Stimulated activated effector memory CD8-positive, alpha-beta T cell treated with anti-CD3 and anti-CD28 coated beads, Interleukin-12 subunit alpha, Interleukin-12 subunit beta, amount 100 ng/mL, for 72 hours (primary cell): ENCODE data around the gene ADAMTS6.
"Not testable (repeated sequence)": the region's sequence is repeated elsewhere in the genome, so short reads cannot be mapped to it uniquely, and the experiment has no call there.

Experiments used
- ATAC-seq: fragments of 150-1000 bp; cut with Tn5 transposase; 2 replicates; pipeline ENCODE4 v1.10.0; 2021
- DNase-seq, 2 donors: peaks; one replicate each; pipeline ENCODE4 v3.0.0; 2021 to 2022; ENCODE audit warnings: low spot score in 2 of 2
- H3K27ac Mint-ChIP-seq: one replicate; pipeline ENCODE4 v1.8.0; 2022; ENCODE audit warnings: mild to moderate bottlenecking, mixed read lengths
- H3K36me3 Mint-ChIP-seq: one replicate; pipeline ENCODE4 v1.8.0; 2022; ENCODE audit warnings: mild to moderate bottlenecking, mixed read lengths
- H3K4me1 Mint-ChIP-seq: one replicate; pipeline ENCODE4 v1.8.0; 2022; ENCODE audit warnings: mixed read lengths
- H3K4me3 Mint-ChIP-seq: one replicate; pipeline ENCODE4 v1.8.0; 2022; ENCODE audit warnings: mild to moderate bottlenecking, mixed read lengths
- H3K9me3 Mint-ChIP-seq: one replicate; pipeline ENCODE4 v1.8.0; 2022; ENCODE audit warnings: mixed read lengths

Gene ADAMTS6

GRCh38 chr5:65481635-65482295 is at the start of gene ADAMTS6:
ADAMTS6 (minus strand) TSS chr5:65481920; CDS start chr5:65473673, 8,247 bp downstream.
- DNase-seq (peak; percentile 55 to 81), ATAC-seq (peak; percentile 94)
- H3K9me3 Mint-ChIP-seq = no peaks in the 10 kb centered on the region
- H3K36me3 Mint-ChIP-seq = peaks cover 6% of the 10 kb centered on the region
- H3K27ac Mint-ChIP-seq = peak within 1 kb of the TSS; percentile 74
- peaks cover 20% of the 10 kb centered on the region for H3K4me1 Mint-ChIP-seq
- H3K4me3 Mint-ChIP-seq = no peak within 1 kb of the TSS

GRCh38 chr5:65530904-65531303 is 49.2 kb upstream of the ADAMTS6 start:
- Mint-ChIP-seq H3K4me1 (no peaks in the 10 kb centered on the region), H3K4me3 (no peak overlapping the region), H3K36me3 (peaks cover 47% of the 10 kb centered on the region), H3K9me3 (no peaks in the 10 kb centered on the region), H3K27ac (no peak overlapping the region)
- ATAC-seq = no peak
- DNase-seq = no peak

GRCh38 chr5:65525726-65526125 is 44.0 kb upstream of the ADAMTS6 start:
- Mint-ChIP-seq H3K4me1 (no peaks in the 10 kb centered on the region), H3K36me3 (peaks cover 66% of the 10 kb centered on the region), H3K27ac (no peak overlapping the region), H3K4me3 (no peak overlapping the region), H3K9me3 (no peaks in the 10 kb centered on the region)
- ATAC-seq = no peak
- DNase-seq = no peak

- H3K36me3 Mint-ChIP-seq = no peaks in the 10 kb centered on the region
- no peak overlapping the region for H3K4me3 Mint-ChIP-seq
These were observed 30.6 kb upstream of the ADAMTS6 start for GRCh38 chr5:65512170-65512937.

GRCh38 chr5:65508978-65509377 is 27.3 kb upstream of the ADAMTS6 start:
- no peak overlapping the region for H3K27ac Mint-ChIP-seq
- no peaks in the 10 kb centered on the region for H3K36me3 Mint-ChIP-seq
- H3K9me3 Mint-ChIP-seq = no peaks in the 10 kb centered on the region
- H3K4me3 Mint-ChIP-seq = no peak overlapping the region
- DNase-seq = no peak
- no peak for ATAC-seq
- no peaks in the 10 kb centered on the region for H3K4me1 Mint-ChIP-seq

More at GRCh38 chr5:65512170-65512937, 30.6 kb upstream of the ADAMTS6 start:
- no peaks in the 10 kb centered on the region for H3K9me3 Mint-ChIP-seq
- H3K4me1 Mint-ChIP-seq = no peaks in the 10 kb centered on the region
- ATAC-seq (peak; percentile 75), DNase-seq (no peak)
- H3K27ac Mint-ChIP-seq = no peak overlapping the region

GRCh38 chr5:65506961-65507360 is 25.2 kb upstream of the ADAMTS6 start:
- Mint-ChIP-seq H3K4me1 (no peaks in the 10 kb centered on the region), H3K4me3 (no peak overlapping the region), H3K36me3 (peaks cover 3% of the 10 kb centered on the region), H3K9me3 (no peaks in the 10 kb centered on the region), H3K27ac (no peak overlapping the region)
- ATAC-seq (no peak), DNase-seq (no peak)

- H3K4me1 Mint-ChIP-seq = no peaks in the 10 kb centered on the region
These were observed 7.4 kb upstream of the ADAMTS6 start for GRCh38 chr5:65489119-65489518.

GRCh38 chr5:65488038-65488687 is 6.4 kb upstream of the ADAMTS6 start:
- not testable (repeated sequence) for H3K4me3 Mint-ChIP-seq

More at GRCh38 chr5:65489119-65489518, 7.4 kb upstream of the ADAMTS6 start:
- Mint-ChIP-seq H3K4me3 (no peak overlapping the region), H3K36me3 (no peaks in the 10 kb centered on the region), H3K27ac (no peak overlapping the region), H3K9me3 (no peaks in the 10 kb centered on the region)
- ATAC-seq = no peak
- DNase-seq = no peak

GRCh38 chr5:65486803-65487202 is 5.1 kb upstream of the ADAMTS6 start:
- H3K9me3 Mint-ChIP-seq, H3K36me3 Mint-ChIP-seq, DNase-seq, H3K27ac Mint-ChIP-seq, ATAC-seq, H3K4me3 Mint-ChIP-seq: not testable (repeated sequence)
- peaks cover 16% of the 10 kb centered on the region for H3K4me1 Mint-ChIP-seq

More at GRCh38 chr5:65488038-65488687, 6.4 kb upstream of the ADAMTS6 start:
- DNase-seq, ATAC-seq, H3K27ac Mint-ChIP-seq, H3K36me3 Mint-ChIP-seq, H3K4me1 Mint-ChIP-seq, H3K9me3 Mint-ChIP-seq: not testable (repeated sequence)

- Mint-ChIP-seq H3K4me3 (no peak overlapping the region), H3K27ac (no peak overlapping the region), H3K4me1 (peaks cover 20% of the 10 kb centered on the region), H3K36me3 (peaks cover 6% of the 10 kb centered on the region), H3K9me3 (no peaks in the 10 kb centered on the region)
- ATAC-seq = no peak
- DNase-seq = no peak
These were observed 3.7 kb upstream of the ADAMTS6 start for GRCh38 chr5:65485405-65485804.

- H3K4me1 Mint-ChIP-seq = peaks cover 20% of the 10 kb centered on the region
- H3K9me3 Mint-ChIP-seq = no peaks in the 10 kb centered on the region
- ATAC-seq = peak; percentile 62
- DNase-seq = no peak
- peak overlapping the region; percentile 74 for H3K27ac Mint-ChIP-seq
- H3K36me3 Mint-ChIP-seq = peaks cover 6% of the 10 kb centered on the region
- no peak overlapping the region for H3K4me3 Mint-ChIP-seq
These were observed 2.0 kb upstream of the ADAMTS6 start for GRCh38 chr5:65483546-65484346.

- H3K4me3 Mint-ChIP-seq = no peak overlapping the region
- H3K36me3 Mint-ChIP-seq = peaks cover 6% of the 10 kb centered on the region
- no peaks in the 10 kb centered on the region for H3K9me3 Mint-ChIP-seq
- ATAC-seq (peak; percentile 36), DNase-seq (peak in 1 of 2 donors; percentile 53)
- peak overlapping the region; percentile 74 for H3K27ac Mint-ChIP-seq
- peaks cover 20% of the 10 kb centered on the region for H3K4me1 Mint-ChIP-seq
These were observed 1.2 kb upstream of the ADAMTS6 start for GRCh38 chr5:65482736-65483545.

GRCh38 chr5:65482296-65482735 is 596 bp upstream of the ADAMTS6 start:
- no peak overlapping the region for H3K4me3 Mint-ChIP-seq
- H3K36me3 Mint-ChIP-seq = peaks cover 6% of the 10 kb centered on the region
- DNase-seq = no peak
- peak overlapping the region; percentile 74 for H3K27ac Mint-ChIP-seq
- ATAC-seq = peak; percentile 30
- H3K4me1 Mint-ChIP-seq = peaks cover 20% of the 10 kb centered on the region
- no peaks in the 10 kb centered on the region for H3K9me3 Mint-ChIP-seq

- peak overlapping the region; percentile 74 for H3K27ac Mint-ChIP-seq
- H3K9me3 Mint-ChIP-seq = no peaks in the 10 kb centered on the region
- ATAC-seq (peak; percentile 38), DNase-seq (no peak)
- peaks cover 6% of the 10 kb centered on the region for H3K36me3 Mint-ChIP-seq
- peaks cover 20% of the 10 kb centered on the region for H3K4me1 Mint-ChIP-seq
- no peak overlapping the region for H3K4me3 Mint-ChIP-seq
These were observed 544 bp downstream of the ADAMTS6 start for GRCh38 chr5:65481171-65481581.
